ENCODE measurements around the gene USP16. TPM values are rescaled to one million over a fixed set of nuclear protein-coding genes. Genes with fewer than 3 reads are reported as not detected.

Gene USP16
- total RNA-seq, 1 experiment from 2014 or later = 24.1 TPM

DNA sequence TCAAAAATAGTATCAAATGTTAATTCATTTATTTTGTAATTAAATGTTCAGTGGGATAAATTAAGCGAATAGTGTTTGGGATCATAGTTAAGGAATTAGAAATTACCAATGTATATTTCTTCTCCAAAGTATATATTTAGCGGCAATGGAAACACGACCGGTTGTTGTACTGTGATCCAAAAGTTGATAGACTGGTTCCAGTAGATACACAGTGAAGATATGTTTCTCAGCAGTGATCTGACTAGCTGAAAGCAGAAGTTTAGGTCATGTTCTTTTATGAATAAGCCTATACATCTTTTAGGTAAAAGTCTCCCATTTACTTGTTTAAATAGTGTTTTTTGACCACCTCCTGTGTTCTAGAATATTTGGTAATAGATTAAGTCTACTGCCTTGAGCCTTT, 8.8 kb downstream of the USP16 start:
- Histone ChIP-seq H3F3A (ENCODE audit: low read length, unreplicated experiment) (no peaks in the 10 kb centered on the region), H3K27ac (ENCODE audit: low read length) (no peak overlapping the region), H3K4me3 (ENCODE audit: low read length) (no peak overlapping the region), H3K9ac (ENCODE audit: low read length) (no peak overlapping the region), H4K20me1 (ENCODE audit: low read length) (no peaks in the 10 kb centered on the region), H3K9me2 (replicated peaks; ENCODE audit: low read length) (no peaks in the 10 kb centered on the region), H3K4me1 (ENCODE audit: insufficient read depth, low read length) (no peaks in the 10 kb centered on the region), H3K9me3 (ENCODE audit: low read length) (no peaks in the 10 kb centered on the region), H2AFZ (ENCODE audit: low read length) (no peak overlapping the region), H3K27me3 (ENCODE audit: low read length) (no peaks in the 10 kb centered on the region), H3K79me2 (ENCODE audit: low read length) (no peaks in the 10 kb centered on the region), H3K4me2 (ENCODE audit: low read length) (no peak overlapping the region), H3K36me3 (ENCODE audit: low read depth, low read length) (peaks cover 63% of the 10 kb centered on the region)
- TF ChIP-seq EZH2 (IDR thresholded peaks at IDR 0.05; ENCODE audit: low read length, unreplicated experiment) (no peak), EZH2phosphoT487 (IDR thresholded peaks at IDR 0.05; ENCODE audit: borderline replicate concordance, low read length) (no peak)
- TF ChIP-seq, protein P1, sequence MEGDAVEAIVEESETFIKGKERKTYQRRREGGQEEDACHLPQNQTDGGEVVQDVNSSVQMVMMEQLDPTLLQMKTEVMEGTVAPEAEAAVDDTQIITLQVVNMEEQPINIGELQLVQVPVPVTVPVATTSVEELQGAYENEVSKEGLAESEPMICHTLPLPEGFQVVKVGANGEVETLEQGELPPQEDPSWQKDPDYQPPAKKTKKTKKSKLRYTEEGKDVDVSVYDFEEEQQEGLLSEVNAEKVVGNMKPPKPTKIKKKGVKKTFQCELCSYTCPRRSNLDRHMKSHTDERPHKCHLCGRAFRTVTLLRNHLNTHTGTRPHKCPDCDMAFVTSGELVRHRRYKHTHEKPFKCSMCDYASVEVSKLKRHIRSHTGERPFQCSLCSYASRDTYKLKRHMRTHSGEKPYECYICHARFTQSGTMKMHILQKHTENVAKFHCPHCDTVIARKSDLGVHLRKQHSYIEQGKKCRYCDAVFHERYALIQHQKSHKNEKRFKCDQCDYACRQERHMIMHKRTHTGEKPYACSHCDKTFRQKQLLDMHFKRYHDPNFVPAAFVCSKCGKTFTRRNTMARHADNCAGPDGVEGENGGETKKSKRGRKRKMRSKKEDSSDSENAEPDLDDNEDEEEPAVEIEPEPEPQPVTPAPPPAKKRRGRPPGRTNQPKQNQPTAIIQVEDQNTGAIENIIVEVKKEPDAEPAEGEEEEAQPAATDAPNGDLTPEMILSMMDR (conservative IDR thresholded peaks at IDR 0.05; ENCODE audit: low read depth, low read length) = no peak
- ChIA-PET POLR2A (ENCODE audit: unreplicated experiment) (no interaction called here), CTCF (no interaction called here)
- DNase-seq (no peak), ATAC-seq (no peak)
- BruUV-seq (replicated peaks) = no TSS peak
- intact Hi-C loops (cut with micrococcal nuclease) = no loop called here

DNA sequence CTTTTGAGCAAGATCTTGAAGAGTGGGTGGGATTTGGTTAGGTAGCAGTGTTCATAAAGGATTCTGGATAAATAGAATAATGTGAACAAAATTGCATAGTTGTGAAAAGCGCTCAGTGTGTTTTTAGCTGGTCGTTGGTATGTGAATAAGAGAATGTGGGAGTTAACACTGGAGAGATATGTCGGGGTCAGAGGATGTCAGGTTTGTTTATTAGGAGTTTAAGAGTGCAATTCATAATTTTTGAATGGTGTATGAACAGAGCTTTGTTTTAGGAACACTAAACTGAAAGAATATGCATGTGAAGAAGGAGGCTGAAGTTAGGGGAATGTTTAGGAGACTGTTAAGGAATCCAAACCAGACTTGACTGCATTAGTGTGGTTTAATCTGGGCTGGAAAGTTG, 9.4 kb downstream of the USP16 start:
- Histone ChIP-seq H2AFZ (ENCODE audit: low read length) (no peak overlapping the region), H3K27ac (ENCODE audit: low read length) (no peak overlapping the region), H3K4me3 (ENCODE audit: low read length) (no peak overlapping the region), H3K4me1 (ENCODE audit: insufficient read depth, low read length) (no peaks in the 10 kb centered on the region), H3K9me2 (replicated peaks; ENCODE audit: low read length) (no peaks in the 10 kb centered on the region), H3K79me2 (ENCODE audit: low read length) (no peaks in the 10 kb centered on the region), H4K20me1 (ENCODE audit: low read length) (no peaks in the 10 kb centered on the region), H3K9ac (ENCODE audit: low read length) (no peak overlapping the region), H3K4me2 (ENCODE audit: low read length) (no peak overlapping the region), H3F3A (ENCODE audit: low read length, unreplicated experiment) (no peaks in the 10 kb centered on the region), H3K27me3 (ENCODE audit: low read length) (no peaks in the 10 kb centered on the region), H3K36me3 (ENCODE audit: low read depth, low read length) (peaks cover 69% of the 10 kb centered on the region), H3K9me3 (ENCODE audit: low read length) (no peaks in the 10 kb centered on the region)
- no peak for TF ChIP-seq EZH2 (IDR thresholded peaks at IDR 0.05; ENCODE audit: low read length, unreplicated experiment)
- no peak for TF ChIP-seq EZH2phosphoT487 (IDR thresholded peaks at IDR 0.05; ENCODE audit: borderline replicate concordance, low read length)
- TF ChIP-seq, protein P1 (conservative IDR thresholded peaks at IDR 0.05; ENCODE audit: low read depth, low read length) = no peak
- CTCF ChIA-PET = no interaction called here
- ATAC-seq (no peak), DNase-seq (no peak)
- POLR2A ChIA-PET (ENCODE audit: unreplicated experiment) = no interaction called here
- no TSS peak for BruUV-seq (replicated peaks)
- intact Hi-C loops (cut with micrococcal nuclease) = no loop called here

DNA sequence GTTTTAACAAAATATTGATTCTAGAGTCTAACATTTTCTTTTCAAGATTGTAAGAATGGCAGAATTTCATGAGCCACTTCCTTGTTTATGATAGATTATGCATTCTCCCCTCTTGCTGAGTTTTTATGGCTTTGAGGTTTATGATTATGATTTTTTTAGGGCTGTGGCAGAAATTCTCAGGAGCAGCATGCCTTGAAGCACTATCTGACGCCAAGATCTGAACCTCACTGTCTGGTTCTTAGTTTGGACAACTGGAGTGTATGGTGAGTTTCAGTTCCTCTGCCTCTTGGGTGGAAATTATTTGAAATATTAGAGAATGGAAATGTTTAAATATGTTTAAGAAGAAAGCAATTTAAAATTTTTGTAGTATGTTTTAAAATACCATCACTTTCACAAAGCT, 10.2 kb downstream of the USP16 start:
- H3K9me2 ChIP-seq (replicated peaks; ENCODE audit: low read length) = no peaks in the 10 kb centered on the region
- no peak for DNase-seq
- BruUV-seq (replicated peaks) = no TSS peak
- ChIA-PET POLR2A (ENCODE audit: unreplicated experiment) (no interaction called here), CTCF (no interaction called here)
- TF ChIP-seq, protein P1 (conservative IDR thresholded peaks at IDR 0.05; ENCODE audit: low read depth, low read length) = no peak
- no peak for TF ChIP-seq EZH2 (IDR thresholded peaks at IDR 0.05; ENCODE audit: low read length, unreplicated experiment)
- TF ChIP-seq EZH2phosphoT487 (IDR thresholded peaks at IDR 0.05; ENCODE audit: borderline replicate concordance, low read length) = no peak
- ATAC-seq = no peak
- H3K9ac ChIP-seq (ENCODE audit: low read length) = no peak overlapping the region
- no peak overlapping the region for H2AFZ ChIP-seq (ENCODE audit: low read length)
- no peaks in the 10 kb centered on the region for H3K27me3 ChIP-seq (ENCODE audit: low read length)
- H3F3A ChIP-seq (ENCODE audit: low read length, unreplicated experiment) = no peaks in the 10 kb centered on the region
- H3K4me2 ChIP-seq (ENCODE audit: low read length) = no peak overlapping the region
- intact Hi-C loops (cut with micrococcal nuclease) = no loop called here
- no peak overlapping the region for H3K4me3 ChIP-seq (ENCODE audit: low read length)
- no peaks in the 10 kb centered on the region for H3K4me1 ChIP-seq (ENCODE audit: insufficient read depth, low read length)
- H4K20me1 ChIP-seq (ENCODE audit: low read length) = no peaks in the 10 kb centered on the region
- no peak overlapping the region for H3K27ac ChIP-seq (ENCODE audit: low read length)
- peaks cover 70% of the 10 kb centered on the region for H3K36me3 ChIP-seq (ENCODE audit: low read depth, low read length)
- H3K79me2 ChIP-seq (ENCODE audit: low read length) = no peaks in the 10 kb centered on the region
- no peaks in the 10 kb centered on the region for H3K9me3 ChIP-seq (ENCODE audit: low read length)
